KMS-11 (cell line): ENCODE measurements around the gene DTD1.

Experiments
- H2AFZ ChIP-seq: fragments of 200-600 bp; sonication (generic); 2 replicates; pipeline ENCODE4 v1.6.1; 2016; ENCODE audit warnings: antibody characterized with exemption, mixed run types, low read depth
- H3K27ac ChIP-seq: fragments of 200-600 bp; sonication (generic); 2 replicates; pipeline ENCODE4 v1.6.1; 2016; ENCODE audit warnings: mild to moderate bottlenecking, mixed run types
- H3K27me3 ChIP-seq: fragments of 200-600 bp; sonication (generic); 2 replicates; pipeline ENCODE4 v1.6.1; 2017; ENCODE audit warnings: mild to moderate bottlenecking, low read depth, mixed run types, moderate library complexity; ENCODE audit not compliant: insufficient read depth
- H3K36me3 ChIP-seq: fragments of 200-600 bp; sonication (generic); 2 replicates; pipeline ENCODE4 v1.6.1; 2017; ENCODE audit warnings: mild to moderate bottlenecking, mixed run types; ENCODE audit not compliant: insufficient read depth
- H3K4me1 ChIP-seq: fragments of 200-600 bp; sonication (generic); 2 replicates; pipeline ENCODE4 v1.6.1; 2016; ENCODE audit warnings: mild to moderate bottlenecking, low read depth, mixed run types; ENCODE audit not compliant: poor library complexity, severe bottlenecking
- H3K4me2 ChIP-seq: fragments of 200-600 bp; sonication (generic); 2 replicates; pipeline ENCODE4 v1.7.0; 2016; ENCODE audit warnings: mild to moderate bottlenecking, mixed run types
- H3K4me3 ChIP-seq: fragments of 200-600 bp; sonication (generic); IDR thresholded peaks from 2 replicates; pipeline ENCODE4 v1.6.1; 2017; ENCODE audit warnings: low read depth, low read length, mixed read lengths; ENCODE audit not compliant: insufficient read depth
- H3K79me2 ChIP-seq: fragments of 200-600 bp; sonication (generic); 2 replicates; pipeline ENCODE4 v1.6.1; 2016; ENCODE audit warnings: low read depth, mixed run types; ENCODE audit not compliant: insufficient read depth
- H3K9ac ChIP-seq: fragments of 200-600 bp; sonication (generic); 2 replicates; pipeline ENCODE4 v1.6.1; 2016; ENCODE audit warnings: mild to moderate bottlenecking, mixed run types
- H4K20me1 ChIP-seq: fragments of 200-600 bp; sonication (generic); 2 replicates; pipeline ENCODE4 v1.6.1; 2016; ENCODE audit warnings: mild to moderate bottlenecking, mixed run types; ENCODE audit not compliant: insufficient read depth
- CTCF ChIP-seq: fragments of 200-600 bp; sonication (generic); conservative IDR thresholded peaks from 2 replicates; pipeline ENCODE4 v1.6.1; 2017; ENCODE audit warnings: low read depth, mild to moderate bottlenecking, antibody characterized with exemption, low read length, moderate library complexity, mixed read lengths

Gene DTD1

DNA sequence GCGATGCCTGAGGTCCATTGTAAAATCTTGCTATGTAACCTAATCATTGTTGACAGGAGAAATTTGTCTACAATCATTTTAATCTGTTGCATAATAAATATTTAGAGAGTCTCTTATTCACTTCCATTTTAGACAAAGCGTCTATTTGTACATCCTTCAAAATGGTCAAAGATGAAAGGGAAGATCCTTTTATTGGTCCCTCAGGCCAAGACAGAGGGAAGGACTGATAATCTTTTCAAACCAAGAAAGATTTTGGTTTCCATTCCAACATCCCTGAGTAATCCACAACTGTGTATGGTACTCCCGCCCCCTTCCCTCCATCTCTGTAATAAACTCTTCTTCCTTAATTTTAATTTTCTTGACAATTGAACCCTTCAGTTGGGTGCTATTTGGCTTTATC lies 114.1 kb downstream of the DTD1 start:
- no peak overlapping the region for H3K27ac ChIP-seq
- H3K4me3 ChIP-seq: no peak overlapping the region
- no peak overlapping the region for H3K9ac ChIP-seq
- no peaks in the 10 kb centered on the region for H3K27me3 ChIP-seq
- H3K4me1 ChIP-seq: no peaks in the 10 kb centered on the region
- H3K4me2 ChIP-seq: no peak overlapping the region
- no peak for TF ChIP-seq CTCF
- H3K36me3 ChIP-seq: no peaks in the 10 kb centered on the region
- no peaks in the 10 kb centered on the region for H4K20me1 ChIP-seq
- H3K79me2 ChIP-seq: no peaks in the 10 kb centered on the region
- no peak overlapping the region for H2AFZ ChIP-seq

GRCh38 chr20:18702736-18703135 lies 114.9 kb downstream of the DTD1 start:
- H2AFZ ChIP-seq: no peak overlapping the region
- H3K4me2 ChIP-seq: no peak overlapping the region
- H3K79me2 ChIP-seq: no peaks in the 10 kb centered on the region
- no peaks in the 10 kb centered on the region for H3K36me3 ChIP-seq
- no peak overlapping the region for H3K27ac ChIP-seq
- H3K4me1 ChIP-seq: no peaks in the 10 kb centered on the region
- TF ChIP-seq CTCF: no peak
- H3K27me3 ChIP-seq: no peaks in the 10 kb centered on the region
- H4K20me1 ChIP-seq: no peaks in the 10 kb centered on the region
- no peak overlapping the region for H3K4me3 ChIP-seq
- H3K9ac ChIP-seq: no peak overlapping the region

- no peak overlapping the region for H3K27ac ChIP-seq
- no peak overlapping the region for H3K4me2 ChIP-seq
Observed at GRCh38 chr20:18705490-18705889, 117.6 kb downstream of the DTD1 start.

DNA sequence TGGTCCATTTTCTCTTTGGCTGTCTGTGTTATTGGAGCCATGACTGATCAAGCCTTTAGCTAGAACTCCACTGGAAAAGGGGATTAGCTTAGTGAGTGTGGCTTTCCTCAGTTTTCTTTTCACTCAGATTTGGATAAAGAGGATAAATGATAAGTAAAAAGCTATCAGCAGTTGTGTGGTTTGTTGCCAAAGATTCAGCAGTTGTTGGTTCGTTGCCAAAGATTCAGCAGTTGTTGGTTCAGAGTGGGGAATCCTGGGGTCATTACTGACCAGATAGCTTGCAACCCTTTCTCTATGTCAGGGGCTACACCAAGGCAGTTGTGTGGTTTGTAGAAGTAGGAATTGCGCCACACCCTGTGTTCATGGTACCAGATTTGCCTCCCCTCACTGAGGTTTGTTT lies 118.1 kb downstream of the DTD1 start:
- H3K27me3 ChIP-seq: no peaks in the 10 kb centered on the region
- H3K9ac ChIP-seq: no peak overlapping the region
- no peaks in the 10 kb centered on the region for H4K20me1 ChIP-seq
- no peaks in the 10 kb centered on the region for H3K79me2 ChIP-seq
- no peak overlapping the region for H3K4me3 ChIP-seq
- H2AFZ ChIP-seq: no peak overlapping the region
- H3K4me1 ChIP-seq: no peaks in the 10 kb centered on the region
- H3K36me3 ChIP-seq: no peaks in the 10 kb centered on the region
- H3K4me2 ChIP-seq: no peak overlapping the region
- no peak overlapping the region for H3K27ac ChIP-seq
- TF ChIP-seq CTCF: no peak

More at GRCh38 chr20:18705490-18705889, 117.6 kb downstream of the DTD1 start:
- Histone ChIP-seq H3K27me3 (no peaks in the 10 kb centered on the region), H3K4me1 (no peaks in the 10 kb centered on the region), H3K4me3 (no peak overlapping the region), H4K20me1 (no peaks in the 10 kb centered on the region), H2AFZ (no peak overlapping the region), H3K36me3 (no peaks in the 10 kb centered on the region), H3K9ac (no peak overlapping the region), H3K79me2 (no peaks in the 10 kb centered on the region)
- TF ChIP-seq CTCF: no peak
